ENCODE data around the gene SIGLEC8. TPM values are rescaled to one million over a fixed set of nuclear protein-coding genes. Genes with fewer than 3 reads are reported as not detected.

SIGLEC8 gene
- total RNA-seq, 2 experiments from 2014 or later = not detected

DNA sequence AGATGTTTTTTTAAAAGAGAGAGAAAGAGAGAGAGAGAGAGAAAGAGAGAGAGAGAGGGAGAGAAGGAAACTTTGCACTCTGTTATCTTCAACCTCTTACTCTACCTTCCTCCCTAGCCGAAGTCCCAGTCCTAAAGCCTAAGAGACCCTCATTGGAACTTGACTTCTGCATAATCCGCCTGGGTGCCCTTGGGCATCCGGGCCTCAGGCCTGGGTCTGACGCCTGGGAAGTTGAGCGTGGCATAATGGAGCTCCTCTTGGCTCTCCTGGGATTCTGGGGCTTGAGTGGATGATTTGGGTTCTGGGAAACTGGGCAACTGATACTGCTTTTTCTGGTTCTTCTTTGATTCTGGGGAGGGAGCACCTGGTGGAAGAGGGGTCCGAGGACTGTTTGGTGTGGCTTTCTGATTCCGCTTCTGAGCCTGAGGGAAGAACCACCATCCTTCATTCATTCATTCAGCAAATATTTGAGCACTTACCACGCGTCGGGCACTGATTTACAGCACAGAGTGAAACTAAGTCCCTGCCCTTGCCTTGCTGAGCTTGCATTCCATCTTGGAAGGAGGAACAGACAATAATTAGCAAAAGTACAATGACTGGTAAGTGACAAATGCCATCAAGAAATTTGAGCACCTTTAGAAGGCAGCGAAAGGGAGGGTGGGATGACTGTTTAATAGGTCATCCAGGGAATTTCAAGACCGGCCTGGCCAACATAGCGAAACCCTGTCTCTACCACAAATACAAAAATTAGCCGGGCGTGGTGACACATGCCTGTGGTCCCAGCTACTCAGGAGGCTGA is 47.1 kb downstream of the SIGLEC8 start:
- no peaks in the 10 kb centered on the region for H4K20me1 ChIP-seq (ENCODE audit: insufficient read depth, low read length)
- BruUV-seq (replicated peaks) = no TSS peak

DNA sequence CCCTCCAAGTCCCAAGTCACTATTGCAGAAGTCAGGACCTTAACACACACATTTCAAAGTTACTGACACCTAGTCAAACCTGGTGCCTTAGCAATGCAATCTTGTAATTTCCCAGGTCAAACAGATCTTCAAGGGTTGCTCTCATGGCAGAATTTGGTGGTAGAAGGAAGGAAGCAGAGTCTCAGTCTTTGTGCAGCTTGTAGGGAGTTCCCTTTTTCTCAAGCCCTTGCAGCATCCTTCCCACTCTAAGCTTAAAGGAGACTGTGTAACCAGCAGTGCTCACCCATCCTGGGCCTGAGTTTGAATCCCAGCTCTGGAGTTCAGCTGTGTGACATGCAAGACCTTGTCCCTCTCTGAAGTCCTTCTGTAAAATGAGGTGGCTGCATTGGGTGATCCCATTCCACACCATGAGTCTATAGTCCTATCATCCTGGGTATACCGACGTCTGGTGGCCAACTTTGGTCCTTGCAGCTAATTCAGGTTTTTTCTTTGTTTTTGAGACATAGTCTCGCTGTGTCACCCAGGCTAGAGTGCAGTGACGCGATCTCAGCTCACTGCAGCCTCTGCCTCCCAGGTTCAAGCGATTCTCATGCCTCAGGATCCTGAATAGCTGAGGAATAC is 50.6 kb downstream of the SIGLEC8 start:
- intact Hi-C loops (cut with micrococcal nuclease; ENCODE audit: unreplicated experiment) = no loop called here
- Histone ChIP-seq H3K4me3 (ENCODE audit: low read depth, low read length, poor library complexity, severe bottlenecking) (no peak overlapping the region), H3K36me3 (ENCODE audit: insufficient read depth, low read length) (peaks cover 31% of the 10 kb centered on the region), H3K27ac (ENCODE audit: low read depth, low read length, poor library complexity, severe bottlenecking) (peak overlapping the region; percentile 72), H2AFZ (ENCODE audit: low read length) (peak overlapping the region; percentile 9; the same call in 1 of the 2 replicates), H3K9me3 (ENCODE audit: low read length) (peaks cover under 1% of the 10 kb centered on the region; the same call in 1 of the 2 replicates), H3K79me2 (ENCODE audit: insufficient read depth, low read depth, low read length) (no peaks in the 10 kb centered on the region), H3K4me2 (ENCODE audit: low read length) (peak overlapping the region; percentile 57), H4K20me1 (ENCODE audit: insufficient read depth, low read length) (no peaks in the 10 kb centered on the region), H3K9me2 (ENCODE audit: insufficient read depth, low read length) (no peaks in the 10 kb centered on the region), H3K4me1 (ENCODE audit: insufficient read depth, low read length, poor library complexity, severe bottlenecking) (peaks cover 28% of the 10 kb centered on the region)
- peak; percentile 72 for DNase-seq (ENCODE audit: low spot score)
- no TSS peak for BruUV-seq (replicated peaks)
- TF ChIP-seq EZH2phosphoT487 (IDR thresholded peaks at IDR 0.05; ENCODE audit: borderline replicate concordance, low read depth, low read length) = no peak
- TF ChIP-seq, protein P1, sequence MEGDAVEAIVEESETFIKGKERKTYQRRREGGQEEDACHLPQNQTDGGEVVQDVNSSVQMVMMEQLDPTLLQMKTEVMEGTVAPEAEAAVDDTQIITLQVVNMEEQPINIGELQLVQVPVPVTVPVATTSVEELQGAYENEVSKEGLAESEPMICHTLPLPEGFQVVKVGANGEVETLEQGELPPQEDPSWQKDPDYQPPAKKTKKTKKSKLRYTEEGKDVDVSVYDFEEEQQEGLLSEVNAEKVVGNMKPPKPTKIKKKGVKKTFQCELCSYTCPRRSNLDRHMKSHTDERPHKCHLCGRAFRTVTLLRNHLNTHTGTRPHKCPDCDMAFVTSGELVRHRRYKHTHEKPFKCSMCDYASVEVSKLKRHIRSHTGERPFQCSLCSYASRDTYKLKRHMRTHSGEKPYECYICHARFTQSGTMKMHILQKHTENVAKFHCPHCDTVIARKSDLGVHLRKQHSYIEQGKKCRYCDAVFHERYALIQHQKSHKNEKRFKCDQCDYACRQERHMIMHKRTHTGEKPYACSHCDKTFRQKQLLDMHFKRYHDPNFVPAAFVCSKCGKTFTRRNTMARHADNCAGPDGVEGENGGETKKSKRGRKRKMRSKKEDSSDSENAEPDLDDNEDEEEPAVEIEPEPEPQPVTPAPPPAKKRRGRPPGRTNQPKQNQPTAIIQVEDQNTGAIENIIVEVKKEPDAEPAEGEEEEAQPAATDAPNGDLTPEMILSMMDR (conservative IDR thresholded peaks at IDR 0.05; ENCODE audit: low read length) = peak; percentile 84
- POLR2A ChIA-PET = interaction anchor here (0.6 to 1.4 kb wide), 2 partner anchors 10 to 13 kb away, joined by 3 to 7 read pairs; partner anchors contain the start of gene SIGLEC10
- CTCF ChIA-PET (ENCODE audit: unreplicated experiment) = interaction anchor here (0.6 to 1.3 kb wide), 3 partner anchors 10 to 1093 kb away, joined by 3 to 6 read pairs (median 5); partner anchors contain the start of gene SIGLEC10

More for the DNA sequence above, 47.1 kb downstream of the SIGLEC8 start:
- Histone ChIP-seq H3K4me3 (ENCODE audit: low read depth, low read length, poor library complexity, severe bottlenecking) (no peak overlapping the region), H3K27ac (ENCODE audit: low read depth, low read length, poor library complexity, severe bottlenecking) (no peak overlapping the region), H2AFZ (ENCODE audit: low read length) (no peak overlapping the region), H3K4me2 (ENCODE audit: low read length) (no peak overlapping the region), H3K4me1 (ENCODE audit: insufficient read depth, low read length, poor library complexity, severe bottlenecking) (peaks cover 33% of the 10 kb centered on the region), H3K9me2 (ENCODE audit: insufficient read depth, low read length) (no peaks in the 10 kb centered on the region), H3K9me3 (ENCODE audit: low read length) (no peaks in the 10 kb centered on the region), H3K36me3 (ENCODE audit: insufficient read depth, low read length) (peaks cover 46% of the 10 kb centered on the region), H3K79me2 (ENCODE audit: insufficient read depth, low read depth, low read length) (peaks cover 5% of the 10 kb centered on the region; the same call in 1 of the 2 replicates)
- intact Hi-C loops (cut with micrococcal nuclease; ENCODE audit: unreplicated experiment) = no loop called here
- DNase-seq (ENCODE audit: low spot score) = no peak
- ChIA-PET CTCF (ENCODE audit: unreplicated experiment) (no interaction called here), POLR2A (interaction anchor here (0.6 kb wide), 1 partner anchor 67 kb away, joined by 5 read pairs; no protein-coding TSS in a partner anchor)
- TF ChIP-seq, protein P1 (conservative IDR thresholded peaks at IDR 0.05; ENCODE audit: low read length) = no peak
- no peak for TF ChIP-seq EZH2phosphoT487 (IDR thresholded peaks at IDR 0.05; ENCODE audit: borderline replicate concordance, low read depth, low read length)
